GM19328 (cell line): Measurements from ENCODE around the gene UAP1.
A peak's percentile ranks its signal among the peaks of the same experiment; 100 is the strongest.

Experiments
- ATAC-seq: cut with Tn5 transposase; IDR thresholded peaks from one replicate; pipeline ENCODE4 v1.9.1; 2021; ENCODE audit warnings: mild to moderate bottlenecking, moderate library complexity; ENCODE audit not compliant: unreplicated experiment

Gene UAP1

DNA sequence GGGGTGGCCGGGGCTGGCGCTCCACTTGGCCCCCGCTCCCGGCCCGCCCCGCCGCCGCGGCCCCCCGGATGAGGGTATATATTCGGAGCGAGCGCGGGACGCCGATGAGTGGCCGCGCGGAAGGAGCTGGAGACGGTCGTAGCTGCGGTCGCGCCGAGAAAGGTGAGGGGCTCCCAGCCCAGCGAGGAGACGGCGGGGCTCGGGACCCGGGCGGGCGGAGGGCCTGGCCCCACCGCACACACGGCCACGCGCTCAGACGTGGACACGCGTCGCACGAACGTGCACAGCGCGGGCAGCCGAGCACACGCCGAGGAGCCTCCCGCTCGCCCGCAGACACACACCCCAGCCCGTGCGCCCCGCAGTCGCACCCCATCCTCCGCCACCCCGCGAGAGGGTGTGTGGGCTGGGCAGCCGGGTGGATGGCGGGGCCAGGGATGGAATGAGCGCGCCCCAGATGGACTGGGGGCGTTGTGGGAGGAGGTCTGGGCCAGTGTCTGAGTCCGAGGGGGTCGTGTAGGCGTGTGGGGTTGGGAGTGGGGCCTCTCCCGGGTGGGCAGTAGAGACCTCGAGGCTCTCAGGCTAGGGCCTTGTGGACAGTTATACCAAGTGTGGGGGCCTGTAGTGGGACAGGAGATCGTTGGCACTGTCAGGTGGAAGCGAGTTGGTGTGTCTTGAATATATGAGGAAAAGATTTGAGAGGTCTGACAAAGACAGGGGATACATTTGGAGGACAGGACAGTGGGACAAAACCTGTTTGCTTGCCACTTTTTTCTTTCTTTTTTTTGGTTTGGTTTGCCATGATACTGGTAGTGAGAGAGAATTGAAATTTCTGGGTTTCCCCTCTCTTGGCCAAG, at the start of gene UAP1:
Gene UAP1 (plus strand): TSS at position 107 of the 854 bp plus-strand sequence. CDS start 4,347 bp downstream, outside the sequence.
- peak; percentile 38 for ATAC-seq

DNA sequence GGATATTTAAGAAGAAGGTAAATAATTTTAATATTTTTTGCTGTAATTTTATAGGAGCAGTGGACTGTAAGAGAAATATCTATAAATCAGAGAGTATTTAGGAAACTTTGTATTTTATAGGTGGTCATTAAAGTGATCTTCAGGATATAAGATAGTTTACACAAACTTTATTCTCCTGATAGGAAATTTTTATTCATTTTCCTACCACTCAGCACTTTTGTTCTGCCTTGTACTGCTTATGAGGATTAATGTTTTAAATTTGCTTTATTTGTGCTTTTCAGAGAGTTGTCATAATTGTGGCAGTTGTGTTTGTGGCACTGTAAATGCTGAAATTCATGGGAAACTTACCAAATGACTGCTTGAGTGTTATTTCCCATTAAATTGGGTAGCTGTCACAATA, 34.2 kb upstream of the UAP1 start:
- no peak for ATAC-seq

GRCh38 chr1:162530307-162530987, 31.1 kb upstream of the UAP1 start:
- peak; percentile 94 for ATAC-seq

DNA sequence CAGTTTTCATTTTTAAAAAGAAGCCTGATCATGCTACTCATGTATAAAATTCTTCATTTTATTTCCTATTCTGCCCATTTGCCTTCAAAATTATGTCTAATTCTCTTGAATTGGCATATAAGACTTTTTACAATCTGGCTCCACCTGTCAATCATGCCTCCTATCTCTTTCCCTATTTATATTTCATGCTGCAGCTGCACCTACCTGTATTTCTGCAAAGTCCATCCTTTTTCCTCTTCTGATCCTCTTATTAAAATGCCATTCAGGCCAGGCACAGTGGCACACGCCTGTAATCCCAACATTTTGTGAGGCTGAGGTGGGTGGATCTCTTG, 30.6 kb upstream of the UAP1 start:
- ATAC-seq = no peak

- ATAC-seq = no peak
Observed at GRCh38 chr1:162535501-162535900, 26.0 kb upstream of the UAP1 start.

- no peak for ATAC-seq
Observed at GRCh38 chr1:162536511-162536910, 25.0 kb upstream of the UAP1 start.

- no peak for ATAC-seq
Observed at GRCh38 chr1:162537216-162537615, 24.3 kb upstream of the UAP1 start.

- ATAC-seq = no peak
Observed at GRCh38 chr1:162538815-162539431, 22.6 kb upstream of the UAP1 start.

DNA sequence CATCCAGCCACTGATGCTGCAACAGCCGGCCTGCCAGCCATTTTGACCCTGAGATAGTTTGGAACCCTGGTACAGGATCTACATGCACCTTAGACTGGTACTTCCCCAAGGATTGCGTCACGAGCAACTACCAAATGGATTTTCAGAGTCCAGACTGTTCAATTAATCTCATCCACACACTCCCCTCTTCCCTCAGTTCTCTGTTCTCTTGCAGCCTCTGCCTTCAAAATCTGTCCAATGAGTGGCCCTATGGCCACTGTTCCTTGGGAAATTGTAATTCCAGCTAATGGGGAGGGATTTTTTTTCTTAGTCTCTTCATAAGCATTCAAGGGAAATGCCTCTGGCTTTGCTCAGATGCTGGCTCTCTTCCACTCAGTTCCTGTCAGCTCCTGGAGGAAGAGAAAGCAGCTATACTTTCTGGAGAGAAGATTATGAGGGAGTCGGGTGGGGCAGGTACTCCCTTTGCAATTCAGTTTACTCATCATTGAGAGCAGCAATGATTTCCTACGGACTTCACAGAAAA, 19.8 kb upstream of the UAP1 start:
- ATAC-seq = no peak

- no peak for ATAC-seq
Observed at GRCh38 chr1:162543228-162543627, 18.3 kb upstream of the UAP1 start.

DNA sequence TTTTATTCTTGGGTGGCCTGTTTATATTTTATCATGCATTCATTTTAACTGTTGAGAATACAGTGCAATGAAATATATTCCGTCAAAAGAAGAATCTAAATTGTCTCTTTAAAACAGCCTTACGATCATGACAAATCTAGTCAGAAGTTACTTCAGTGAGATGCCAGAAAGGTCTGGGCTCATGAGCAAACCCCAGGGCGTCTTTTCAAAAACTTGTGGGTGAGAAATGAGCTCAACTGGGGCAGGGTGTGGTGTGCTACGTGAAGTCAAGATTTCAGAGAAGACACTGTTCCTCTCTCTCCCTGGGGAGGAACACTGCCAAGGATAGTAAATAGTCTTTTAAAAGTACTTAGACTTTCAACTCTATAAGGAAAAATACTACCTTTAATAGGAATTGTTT, 13.4 kb upstream of the UAP1 start:
- ATAC-seq = no peak

- ATAC-seq = no peak
Observed at GRCh38 chr1:162549001-162549400, 12.5 kb upstream of the UAP1 start.

DNA sequence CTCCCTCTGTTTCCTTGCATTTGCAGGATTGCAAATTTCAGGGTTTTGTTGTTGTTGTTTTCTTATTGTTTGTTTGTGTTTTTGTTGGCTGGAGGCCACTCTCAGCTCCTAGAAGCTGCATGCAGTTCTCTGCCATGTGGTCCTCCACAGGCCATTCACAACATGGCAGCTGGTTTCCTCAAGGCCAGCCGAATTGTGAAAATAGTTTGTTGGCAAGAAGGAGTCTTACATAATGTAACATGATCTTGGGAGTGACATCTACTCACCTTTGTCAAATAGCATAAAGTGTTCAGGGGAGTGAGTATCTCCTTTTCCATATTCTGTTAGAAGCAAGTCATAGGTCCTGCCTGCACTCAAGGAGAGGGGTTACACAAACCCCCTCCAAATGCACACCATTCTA, 10.6 kb upstream of the UAP1 start:
- no peak for ATAC-seq

DNA sequence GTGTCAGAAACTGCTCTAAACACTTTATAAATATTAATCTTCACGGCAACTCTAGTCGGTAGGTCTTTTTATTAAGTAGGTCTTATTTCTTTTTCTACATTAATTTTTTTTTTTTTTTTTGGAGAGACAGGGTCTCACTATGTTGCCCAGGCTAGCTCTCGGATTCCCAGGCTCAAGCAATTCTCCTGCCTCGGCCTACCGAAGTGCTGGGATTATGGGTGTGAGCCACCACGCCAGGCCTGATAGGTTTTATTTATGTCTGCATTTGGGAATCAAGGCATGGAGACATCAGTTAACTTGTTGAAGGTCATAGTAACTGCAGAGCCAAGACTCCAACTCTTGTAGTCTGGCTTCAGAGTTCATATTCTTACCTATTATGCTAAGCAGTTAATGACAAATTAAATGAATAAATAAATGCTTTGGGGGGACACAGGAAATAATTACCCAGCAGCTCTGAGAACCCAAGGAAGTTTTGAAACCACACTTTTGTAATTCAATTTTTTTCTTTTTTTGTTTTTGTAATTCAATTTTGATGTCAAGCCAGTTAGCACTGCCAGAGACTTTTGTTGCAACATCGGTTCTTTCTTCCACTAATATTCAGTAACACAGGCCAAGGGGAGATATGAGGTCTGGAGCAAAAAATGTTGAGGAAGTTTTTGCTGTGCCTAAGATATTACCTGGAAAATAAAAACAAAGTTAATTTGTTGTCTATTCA, 9.4 kb upstream of the UAP1 start:
- no peak for ATAC-seq

GRCh38 chr1:162552684-162553252, 8.8 kb upstream of the UAP1 start:
- ATAC-seq = no peak

- no peak for ATAC-seq
Observed at GRCh38 chr1:162554258-162554657, 7.3 kb upstream of the UAP1 start.

- ATAC-seq = no peak
Observed at GRCh38 chr1:162557536-162557935, 4.0 kb upstream of the UAP1 start.

DNA sequence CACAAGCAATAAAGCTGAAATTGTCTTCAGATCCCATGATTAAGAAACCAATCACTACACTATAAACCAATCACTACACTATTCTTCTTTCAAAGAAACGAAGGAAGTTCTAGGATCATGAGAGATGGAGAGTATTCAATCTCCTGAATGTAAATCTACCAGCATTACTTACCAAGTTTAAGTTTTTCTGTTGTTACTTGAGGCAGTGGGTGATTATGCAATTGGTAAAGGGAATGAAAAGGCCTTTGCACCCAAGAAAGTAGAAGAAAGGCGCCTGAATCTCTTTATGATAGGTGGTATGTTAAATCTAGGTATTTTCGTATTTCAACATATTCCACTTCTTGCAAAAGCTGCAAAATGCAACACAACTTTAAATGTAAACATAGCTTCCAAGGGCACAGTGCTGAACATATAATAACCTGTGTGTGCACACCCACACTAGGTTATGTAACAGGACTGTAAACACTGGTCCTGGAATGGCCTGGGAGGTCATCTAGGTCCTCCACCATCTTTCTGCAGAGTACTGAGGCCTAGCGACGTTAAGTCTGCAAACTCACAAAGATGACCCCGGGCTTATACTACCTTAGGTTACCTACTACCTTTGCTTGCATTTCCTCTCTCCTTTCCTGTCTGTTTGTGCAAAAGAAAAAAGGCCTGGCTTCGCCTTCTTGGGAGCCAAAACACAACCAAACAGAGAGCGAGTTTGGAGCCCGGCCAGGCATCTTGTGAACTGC, 1.1 kb upstream of the UAP1 start:
- ATAC-seq = no peak

- ATAC-seq = peak; percentile 88
Observed at GRCh38 chr1:162561037-162561615, 396 bp upstream of the UAP1 start.

DNA sequence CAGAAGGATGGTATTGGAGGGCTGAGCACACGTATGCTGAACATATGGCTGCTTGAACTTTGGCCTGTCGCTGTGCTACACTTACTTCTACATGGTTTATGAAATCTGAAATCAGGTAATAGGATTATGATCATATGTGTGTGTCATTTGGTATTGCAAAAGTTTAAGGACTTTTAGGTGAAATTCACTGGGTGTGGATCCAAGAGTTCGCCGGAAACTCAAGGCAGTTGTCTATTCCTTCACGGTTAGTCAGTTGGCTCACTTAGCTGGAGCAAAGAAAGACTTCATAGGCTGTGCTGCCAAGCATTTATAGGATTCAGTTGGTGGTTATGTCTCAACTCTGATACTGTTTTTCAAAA, 927 bp downstream of the UAP1 start:
- ATAC-seq = no peak
